Sigmoid colon (tissue), 7 donors: Measurements from ENCODE around the gene PRKRIP1. TPM values are rescaled to one million over a fixed set of nuclear protein-coding genes. Genes with fewer than 3 reads are reported as not detected.
"Not testable (repeated sequence)": the region's sequence is repeated elsewhere in the genome, so short reads cannot be mapped to it uniquely, and the experiment has no call there.

Experiments used
- DNase-seq: peaks from one replicate; pipeline ENCODE4 v3.0.0-alpha.2; 2019
- H3K27ac ChIP-seq, 4 donors: fragments of 200-600 bp; sonication (generic); one replicate each; pipeline ENCODE4 v1.5.1; 2016 to 2019; ENCODE audit warnings: mild to moderate bottlenecking in 1 of 4
- H3K27me3 ChIP-seq, 3 donors: fragments of 200-600 bp; sonication (generic); one replicate each; pipeline ENCODE4 v1.5.1; 2019; ENCODE audit warnings: mild to moderate bottlenecking in 1 of 3
- H3K36me3 ChIP-seq, 4 donors: fragments of 200-600 bp; sonication (generic); one replicate each; pipeline ENCODE4 v1.5.1; 2016 to 2019
- H3K4me1 ChIP-seq, 4 donors: fragments of 200-600 bp; sonication (generic); one replicate each; pipeline ENCODE4 v1.5.1; 2017 to 2019
- H3K4me3 ChIP-seq, 4 donors: fragments of 200-600 bp; sonication (generic); one replicate each; pipeline ENCODE4 v1.5.1; 2017 to 2019; ENCODE audit warnings: mild to moderate bottlenecking in 2 of 4, moderate library complexity in 1 of 4
- H3K9me3 ChIP-seq, 4 donors: fragments of 200-600 bp in 3 of 4; sonication (generic) in 3 of 4; one replicate each; pipeline versions ENCODE4 v1.5.1 to v1.6.1; 2013 to 2019
- EP300 ChIP-seq, 4 donors: sonication (generic); formaldehyde crosslinking; IDR thresholded peaks; one replicate each; pipeline ENCODE4 v1.6.1; 2017; ENCODE audit warnings: antibody characterized with exemption in 4 of 4
- POLR2A ChIP-seq, 2 donors: fragments of 450-650 bp; IDR thresholded peaks; one replicate each; pipeline ENCODE4 v1.6.1; 2016; ENCODE audit warnings: antibody characterized with exemption in 2 of 2, mild to moderate bottlenecking in 2 of 2, moderate library complexity in 2 of 2
- POLR2AphosphoS5 ChIP-seq, 4 donors: sonication (generic); formaldehyde crosslinking; IDR thresholded peaks; one replicate each; pipeline ENCODE4 v1.6.1; 2017; ENCODE audit warnings: antibody characterized with exemption in 4 of 4
- WGBS, 2 donors: extraction: QIAGEN DNeasy Blood & Tissue Kit; methylation state at CpG; one replicate each; pipeline ENCODE4 v1.1.7; 2013; 5-methylcytosine and 5-hydroxymethylcytosine counted together
- intact Hi-C: fragments of 100-400 bp; cut with DNase I; formaldehyde crosslinking; loops from one replicate; pipeline ENCODE4 v1.15.1; 2023
- polyA plus RNA-seq, 3 donors: library from polyadenylated mRNA; stranded (reverse); fragments of 200-250 nt; gene quantifications; one replicate each; pipeline ENCODE4 v1.2.3, GENCODE V29; 2013
- total RNA-seq, 4 donors: library from RNA; depleted of rRNA; stranded (reverse); fragments of >200 nt; gene quantifications; one replicate each; pipeline ENCODE4 v1.1.0, GENCODE V29; 2016
- donor health status: healthy with polysubstance abuse.
- donor health status: Bipolar disorder and iron deficiency.
- donor health status: healthy.

Gene PRKRIP1
- total RNA-seq (10 to 100 TPM; 19.9 to 29.9 (median 25.9) TPM), polyA plus RNA-seq (10 to 100 TPM in 2 of 3 donors, 1 to 10 TPM in 1; 9.0 to 24.1 (median 12.6) TPM)

GRCh38 chr7:102395873-102396709 is at the start of gene PRKRIP1:
PRKRIP1 (plus strand) TSS chr7:102396363; CDS start chr7:102396412, 49 bp downstream.
- Histone ChIP-seq H3K4me3 (peak within 1 kb of the TSS; percentile 77 to 90 (median 86)), H3K9me3 (no peaks in the 10 kb centered on the region), H3K27me3 (no peaks in the 10 kb centered on the region), H3K4me1 (peaks cover 0 to 19% (median 10%) of the 10 kb centered on the region in 4 donors), H3K36me3 (peaks cover 6 to 24% (median 13%) of the 10 kb centered on the region in 4 donors), H3K27ac (peak within 1 kb of the TSS; percentile 82 to 85 (median 84))
- WGBS, 2 donors = 0 to 1% methylated on average over 57 of the region's 59 CpGs
- TF ChIP-seq POLR2AphosphoS5 (IDR thresholded peaks at IDR 0.05) (peak; percentile 54 to 84 (median 74)), POLR2A (IDR thresholded peaks at IDR 0.05) (no peak)
- DNase-seq = peak; percentile 92
- intact Hi-C loops = no loop called here

- H3K27me3 ChIP-seq, H3K9me3 ChIP-seq, DNase-seq, H3K4me3 ChIP-seq, H3K4me1 ChIP-seq, intact Hi-C loops, H3K27ac ChIP-seq, H3K36me3 ChIP-seq: not testable (repeated sequence)
- WGBS, 2 donors = 91 to 96% methylated on average over 2 of the region's 6 CpGs
Observed at GRCh38 chr7:102346983-102347382, 49.2 kb upstream of the PRKRIP1 start.

- H3K4me1 ChIP-seq, H3K27ac ChIP-seq, H3K27me3 ChIP-seq, DNase-seq, H3K36me3 ChIP-seq, H3K9me3 ChIP-seq, H3K4me3 ChIP-seq, intact Hi-C loops: not testable (repeated sequence)
- WGBS, 2 donors = no CpG with 5 or more reads among the region's 6 CpGs
Observed at GRCh38 chr7:102356344-102356743, 39.8 kb upstream of the PRKRIP1 start, which contains the start of gene SPDYE6. SPDYE6 (minus strand) TSS chr7:102356444; CDS start chr7:102356023, 421 bp downstream.

- intact Hi-C loops = loop anchor here (5.0 kb wide), 1 partner anchor 76 kb away; the partner anchor contains the start of gene SH2B2
- 0 to 1% methylated on average over 76 of the region's 76 CpGs for WGBS, 2 donors
- H3K27me3 ChIP-seq, H3K4me1 ChIP-seq, H3K9me3 ChIP-seq: not testable (repeated sequence)
- peak; percentile 89 to 96 (median 92) for TF ChIP-seq POLR2AphosphoS5 (IDR thresholded peaks at IDR 0.05)
- TF ChIP-seq EP300 (IDR thresholded peaks at IDR 0.05) = peak in 1 of 4 donors; percentile 55
- TF ChIP-seq POLR2A (IDR thresholded peaks at IDR 0.05) = peak; percentile 50 to 70
- H3K27ac ChIP-seq = peak overlapping the region; percentile 91 to 97 (median 92)
- peak overlapping the region; percentile 82 to 94 (median 86) for H3K4me3 ChIP-seq
- peak; percentile 98 for DNase-seq
- H3K36me3 ChIP-seq = peaks cover 0 to 11% (median 0%) of the 10 kb centered on the region in 4 donors
Observed at GRCh38 chr7:102363549-102364393, 32.4 kb upstream of the PRKRIP1 start.

GRCh38 chr7:102364394-102364886 is 31.7 kb upstream of the PRKRIP1 start:
- DNase-seq, H3K9me3 ChIP-seq, H3K4me1 ChIP-seq, H3K27me3 ChIP-seq: not testable (repeated sequence)
- Histone ChIP-seq H3K4me3 (peak overlapping the region; percentile 82 to 94 (median 86)), H3K36me3 (peaks cover 0 to 11% (median 0%) of the 10 kb centered on the region in 4 donors), H3K27ac (peak overlapping the region; percentile 91 to 97 (median 92))
- intact Hi-C loops = loop anchor here (5.0 kb wide), 1 partner anchor 77 kb away; the partner anchor contains the start of gene SH2B2
- WGBS, 2 donors = 0 to 1% methylated on average over 14 to 15 of the region's 20 CpGs

GRCh38 chr7:102365390-102365789 is 30.8 kb upstream of the PRKRIP1 start:
- DNase-seq, H3K4me3 ChIP-seq, H3K27ac ChIP-seq, intact Hi-C loops, H3K27me3 ChIP-seq, H3K9me3 ChIP-seq, H3K4me1 ChIP-seq: not testable (repeated sequence)
- 75 to 84% methylated on average over 7 of the region's 7 CpGs for WGBS, 2 donors
- peaks cover 0 to 11% (median 0%) of the 10 kb centered on the region in 4 donors for H3K36me3 ChIP-seq

GRCh38 chr7:102370038-102370437 is 26.1 kb upstream of the PRKRIP1 start:
- H3K27me3 ChIP-seq, intact Hi-C loops, H3K27ac ChIP-seq, H3K4me3 ChIP-seq, H3K4me1 ChIP-seq, H3K9me3 ChIP-seq, DNase-seq: not testable (repeated sequence)
- peaks cover 0 to 11% (median 0%) of the 10 kb centered on the region in 4 donors for H3K36me3 ChIP-seq

GRCh38 chr7:102372796-102373195 is 23.4 kb upstream of the PRKRIP1 start:
- H3K27ac ChIP-seq = not testable (repeated sequence)

More at GRCh38 chr7:102372796-102373195, 23.4 kb upstream of the PRKRIP1 start:
- WGBS, 2 donors = 91 to 97% methylated on average over 2 of the region's 2 CpGs
- intact Hi-C loops, H3K9me3 ChIP-seq, H3K4me3 ChIP-seq, DNase-seq, H3K27me3 ChIP-seq, H3K4me1 ChIP-seq: not testable (repeated sequence)
- peaks cover 0 to 27% (median 4%) of the 10 kb centered on the region in 4 donors for H3K36me3 ChIP-seq
